HUES64 (cell line): ENCODE results near the gene MLLT1.

Experiments
- H3K27ac ChIP-seq: 2 replicates; pipeline ENCODE4 v1.7.0; 2013; ENCODE audit warnings: low read depth, low read length, inconsistent platforms
- H3K27me3 ChIP-seq: 2 replicates; pipeline ENCODE4 v1.6.1; 2013; ENCODE audit warnings: mild to moderate bottlenecking, low read length; ENCODE audit not compliant: insufficient read depth
- H3K36me3 ChIP-seq: 2 replicates; pipeline ENCODE4 v1.6.1; 2013; ENCODE audit warnings: mild to moderate bottlenecking, low read length; ENCODE audit not compliant: insufficient read depth
- H3K4me1 ChIP-seq: 2 replicates; pipeline ENCODE4 v1.6.1; 2013; ENCODE audit warnings: mild to moderate bottlenecking, low read length, moderate library complexity; ENCODE audit not compliant: insufficient read depth
- H3K4me3 ChIP-seq: 2 replicates; pipeline ENCODE4 v1.5.1; 2013; ENCODE audit warnings: mild to moderate bottlenecking, low read length, moderate library complexity
- H3K9ac ChIP-seq: 2 replicates; pipeline ENCODE4 v1.6.1; 2013; ENCODE audit warnings: mild to moderate bottlenecking, low read depth, low read length
- H3K9me3 ChIP-seq: 2 replicates; pipeline ENCODE4 v1.6.1; 2013; ENCODE audit warnings: low read depth, low read length; ENCODE audit not compliant: insufficient read depth
- WGBS: fragments of 150-250, 120-280 bp; methylation state at CpG from one replicate; pipeline ENCODE4 v1.1.7; 2013; ENCODE audit warnings: missing lambda C conversion rate; 5-methylcytosine and 5-hydroxymethylcytosine counted together

The MLLT1 gene

DNA sequence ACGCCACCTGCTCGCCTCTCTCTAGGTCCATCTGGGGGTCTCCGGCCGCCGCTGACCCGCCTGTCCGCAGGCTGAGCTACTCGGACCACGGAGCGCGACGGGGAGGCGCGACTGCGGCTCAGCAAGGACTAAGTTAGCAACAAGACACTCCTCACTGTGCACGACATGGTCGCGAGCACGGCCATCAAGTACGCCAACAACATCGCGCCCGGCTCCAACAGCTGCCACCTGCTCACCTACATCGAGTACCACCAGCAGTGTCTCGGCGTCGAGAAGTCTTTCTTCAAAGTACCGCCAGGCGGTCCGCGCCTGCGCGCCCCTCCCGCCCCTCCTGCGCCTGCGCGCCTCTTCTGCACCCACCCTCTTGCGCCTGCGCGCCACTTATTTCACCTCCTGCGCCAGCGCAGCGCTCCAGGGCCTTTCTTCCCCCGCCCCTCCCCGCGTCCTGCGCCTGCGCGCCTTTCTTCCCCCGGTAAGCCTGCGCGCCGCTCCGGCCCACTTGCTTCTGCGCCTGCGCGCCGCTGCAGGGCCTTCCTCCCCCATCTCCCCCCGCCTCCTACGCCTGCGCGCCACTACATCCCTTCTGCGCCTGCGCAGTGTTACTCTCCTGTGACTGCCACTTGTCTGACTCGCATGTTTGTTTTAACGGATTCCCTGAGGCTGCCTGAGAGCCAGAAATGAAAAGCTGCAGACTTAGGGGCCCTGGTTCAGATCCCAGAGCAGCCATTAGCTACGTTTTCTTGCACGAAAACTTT lies 80.4 kb downstream of the MLLT1 start:
- Histone ChIP-seq H3K4me1 (no peaks in the 10 kb centered on the region), H3K9ac (peak overlapping the region; percentile 34), H3K27ac (no peak overlapping the region), H3K4me3 (peak overlapping the region; percentile 67), H3K27me3 (peaks cover 5% of the 10 kb centered on the region; the same call in 1 of the 2 replicates), H3K9me3 (peaks cover 15% of the 10 kb centered on the region), H3K36me3 (peaks cover 2% of the 10 kb centered on the region; the same call in 1 of the 2 replicates)
- WGBS: 1% methylated on average over 68 of the region's 68 CpGs

DNA sequence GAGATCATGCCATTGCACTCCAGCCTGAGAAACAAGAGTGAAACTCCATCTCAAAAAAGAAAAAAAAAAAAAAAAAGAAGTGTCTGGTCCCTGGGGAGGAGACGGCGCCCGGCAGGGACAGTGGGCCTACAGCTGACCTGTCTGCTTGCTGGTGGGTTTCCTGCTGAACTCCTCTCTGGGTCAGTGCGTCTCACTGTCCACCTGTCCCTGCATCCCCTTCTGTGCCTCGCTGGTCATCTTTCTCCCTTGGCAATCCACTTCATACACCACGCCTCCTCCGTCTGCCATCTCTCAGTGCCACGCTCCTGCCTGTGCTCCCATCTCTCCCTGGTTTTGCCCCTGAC lies 80.9 kb downstream of the MLLT1 start:
- Histone ChIP-seq H3K9ac (peak overlapping the region; percentile 34), H3K4me3 (peak overlapping the region; percentile 67), H3K9me3 (peaks cover 19% of the 10 kb centered on the region), H3K27ac (no peak overlapping the region), H3K4me1 (no peaks in the 10 kb centered on the region), H3K36me3 (peaks cover 2% of the 10 kb centered on the region; the same call in 1 of the 2 replicates), H3K27me3 (peaks cover 5% of the 10 kb centered on the region; the same call in 1 of the 2 replicates)
- 63% methylated on average over 8 of the region's 8 CpGs for WGBS

DNA sequence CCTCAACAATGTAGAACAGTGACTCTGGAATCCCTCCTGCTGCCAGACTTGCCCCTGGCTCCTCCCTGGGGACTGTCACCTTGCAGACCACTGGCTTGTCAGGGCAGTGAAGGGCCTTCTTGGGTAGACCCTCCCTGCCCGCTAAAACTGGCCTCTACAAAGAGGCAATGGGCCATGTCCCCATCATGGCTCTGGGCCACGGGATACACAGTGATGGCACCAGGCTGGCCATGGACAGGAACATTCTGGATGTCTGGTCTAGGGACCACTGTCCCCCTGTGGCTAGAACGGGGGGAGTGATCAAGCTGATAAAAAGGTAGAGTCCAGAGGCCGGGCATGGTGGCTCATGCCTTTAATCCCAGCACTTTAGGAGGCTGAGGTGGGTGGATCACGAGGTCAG lies 83.4 kb downstream of the MLLT1 start:
- Histone ChIP-seq H3K27me3 (peaks cover 3% of the 10 kb centered on the region; the same call in 1 of the 2 replicates), H3K36me3 (peaks cover 2% of the 10 kb centered on the region; the same call in 1 of the 2 replicates), H3K4me3 (no peak overlapping the region), H3K9me3 (peaks cover 43% of the 10 kb centered on the region), H3K27ac (no peak overlapping the region), H3K4me1 (no peaks in the 10 kb centered on the region), H3K9ac (no peak overlapping the region)
- 92% methylated on average over 4 of the region's 5 CpGs for WGBS

DNA sequence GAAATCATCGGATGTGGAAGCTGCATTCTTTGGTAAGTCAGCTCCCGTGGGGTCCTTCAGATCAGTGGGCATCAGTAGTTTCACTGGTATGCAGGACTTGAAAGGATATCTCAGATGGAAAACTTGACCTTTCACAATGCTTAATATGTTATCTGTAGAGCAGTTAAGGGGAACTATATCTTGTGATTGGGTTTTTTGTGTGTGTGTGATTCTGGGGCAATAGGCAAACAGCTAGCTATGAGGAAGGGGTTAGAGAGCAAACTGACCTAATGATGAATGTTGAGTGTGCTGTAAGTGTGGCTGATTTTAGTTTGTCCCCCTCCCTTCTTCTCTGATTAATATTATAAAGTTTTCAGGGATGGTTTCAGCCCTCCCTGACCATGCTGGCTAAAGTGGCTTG lies 91.0 kb downstream of the MLLT1 start:
- H3K4me1 ChIP-seq: no peaks in the 10 kb centered on the region
- H3K9me3 ChIP-seq: peaks cover 84% of the 10 kb centered on the region
- 96% methylated on average over 2 of the region's 2 CpGs for WGBS
- H3K27me3 ChIP-seq: no peaks in the 10 kb centered on the region
- H3K36me3 ChIP-seq: no peaks in the 10 kb centered on the region; the same call in 1 of the 2 replicates
- no peak overlapping the region for H3K4me3 ChIP-seq
- H3K27ac ChIP-seq: no peak overlapping the region
- no peak overlapping the region for H3K9ac ChIP-seq

DNA sequence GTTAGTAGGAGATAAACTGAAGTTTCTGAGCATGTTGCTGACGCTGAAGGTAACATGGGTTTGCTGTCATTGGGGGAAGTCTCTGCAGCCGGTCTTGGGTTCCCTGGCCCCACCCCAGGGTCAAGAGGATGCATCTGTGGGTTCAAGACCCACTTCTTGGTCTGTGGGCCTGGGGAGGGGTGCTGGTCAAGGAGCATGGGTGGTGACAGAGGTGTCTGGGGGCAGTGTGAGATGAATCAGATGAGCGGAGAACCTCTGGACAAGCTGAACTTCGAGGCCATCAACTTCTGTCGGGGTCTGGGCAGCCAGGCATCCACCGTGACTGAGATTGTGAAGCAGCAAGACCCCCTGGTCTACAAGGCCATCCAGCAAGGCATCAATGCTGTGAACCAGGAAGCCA lies 92.4 kb downstream of the MLLT1 start:
- Histone ChIP-seq H3K9me3 (peaks cover 76% of the 10 kb centered on the region), H3K27ac (no peak overlapping the region), H3K9ac (no peak overlapping the region), H3K4me1 (no peaks in the 10 kb centered on the region), H3K27me3 (no peaks in the 10 kb centered on the region), H3K4me3 (no peak overlapping the region), H3K36me3 (no peaks in the 10 kb centered on the region; the same call in 1 of the 2 replicates)
- 91% methylated on average over 6 of the region's 6 CpGs for WGBS

DNA sequence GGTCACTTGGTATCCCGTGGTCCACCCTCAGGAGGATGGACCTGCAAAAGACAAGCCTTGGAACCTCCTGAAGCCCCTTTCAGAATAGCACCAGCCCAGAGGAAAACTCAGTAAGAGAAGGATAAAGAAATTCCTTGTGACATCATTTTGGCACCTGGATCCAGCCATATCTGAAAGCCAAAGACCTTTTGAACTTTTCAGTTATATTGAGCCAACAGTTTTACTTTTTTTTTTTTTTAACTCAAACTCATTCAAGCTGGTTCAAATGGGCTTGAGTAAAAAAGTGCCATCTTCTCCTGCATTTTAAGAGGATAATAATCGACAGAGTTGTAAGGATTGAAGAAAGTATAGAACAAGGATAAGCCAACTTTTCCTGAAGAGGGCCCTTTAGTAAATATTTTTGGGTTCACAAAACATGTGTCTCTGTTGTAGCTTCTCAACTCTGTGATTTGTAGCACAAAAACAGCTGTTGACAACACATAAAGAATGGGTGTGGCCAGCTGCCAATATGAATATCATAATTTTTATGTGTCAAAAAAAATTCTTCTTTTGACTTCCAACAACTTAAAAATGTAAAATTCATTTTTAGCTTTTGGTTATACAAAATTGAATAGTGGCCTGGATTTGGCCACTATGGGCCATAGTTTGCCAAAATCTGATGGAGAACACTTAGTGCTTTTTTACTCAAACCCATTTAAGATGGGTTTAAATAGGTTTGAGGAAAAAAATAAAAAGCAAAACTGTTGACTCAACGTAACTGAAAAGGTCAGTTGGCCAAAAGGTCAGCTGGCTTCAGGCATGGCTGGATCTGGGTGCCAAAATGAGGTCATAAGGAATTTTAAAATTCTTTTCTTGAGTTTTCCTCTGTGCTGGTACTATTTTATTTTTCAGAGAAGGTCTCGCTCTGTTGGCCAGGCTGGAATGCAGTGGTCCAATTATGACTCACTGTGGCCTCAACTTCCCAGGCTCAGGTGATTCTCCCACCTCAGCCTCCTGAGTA lies 93.6 kb downstream of the MLLT1 start:
- no peak overlapping the region for H3K9ac ChIP-seq
- H3K27me3 ChIP-seq: no peaks in the 10 kb centered on the region
- peaks cover 68% of the 10 kb centered on the region for H3K9me3 ChIP-seq
- no peak overlapping the region for H3K4me3 ChIP-seq
- H3K36me3 ChIP-seq: no peaks in the 10 kb centered on the region
- no peak overlapping the region for H3K27ac ChIP-seq
- WGBS: 83% methylated on average over 4 of the region's 4 CpGs
- H3K4me1 ChIP-seq: no peaks in the 10 kb centered on the region

DNA sequence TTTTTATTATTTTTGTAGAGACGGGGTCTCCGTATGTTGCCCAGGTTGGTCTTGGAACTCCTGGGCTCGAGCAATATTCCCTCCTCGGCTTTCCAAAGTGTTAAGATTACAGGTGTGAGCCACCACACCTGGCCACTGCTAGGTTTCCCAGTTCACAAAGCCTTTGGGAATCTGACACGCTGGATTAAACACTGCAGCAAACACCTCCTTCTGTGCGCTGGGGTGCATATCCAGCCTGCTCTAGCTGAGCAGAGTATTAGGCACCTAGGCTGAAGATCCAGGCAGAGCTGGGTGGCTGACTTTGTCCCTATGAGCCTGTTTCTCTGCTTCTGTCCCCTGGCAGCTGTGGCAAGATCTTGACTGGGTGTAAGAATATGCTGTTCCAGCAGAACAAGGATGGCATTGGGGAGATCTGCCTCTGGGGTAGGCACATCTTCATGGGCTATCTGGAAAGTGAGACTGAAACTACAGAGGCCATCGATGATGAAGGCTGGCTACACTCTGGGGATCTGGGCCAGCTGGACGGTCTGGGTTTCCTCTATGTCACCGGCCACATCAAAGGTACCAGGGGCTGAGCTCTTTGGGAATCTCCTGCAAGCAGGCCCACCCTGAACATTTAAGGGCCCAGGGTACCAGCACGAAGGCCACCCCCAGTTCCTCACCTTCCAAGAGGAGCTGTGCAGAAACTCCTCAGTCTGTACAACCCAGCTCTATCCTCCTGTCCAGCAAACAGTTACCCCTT lies 94.5 kb downstream of the MLLT1 start:
- H3K36me3 ChIP-seq: no peaks in the 10 kb centered on the region
- no peaks in the 10 kb centered on the region for H3K4me1 ChIP-seq
- H3K27ac ChIP-seq: no peak overlapping the region
- no peak overlapping the region for H3K4me3 ChIP-seq
- H3K9ac ChIP-seq: no peak overlapping the region
- H3K27me3 ChIP-seq: no peaks in the 10 kb centered on the region
- H3K9me3 ChIP-seq: peaks cover 59% of the 10 kb centered on the region
- 83% methylated on average over 10 of the region's 10 CpGs for WGBS

DNA sequence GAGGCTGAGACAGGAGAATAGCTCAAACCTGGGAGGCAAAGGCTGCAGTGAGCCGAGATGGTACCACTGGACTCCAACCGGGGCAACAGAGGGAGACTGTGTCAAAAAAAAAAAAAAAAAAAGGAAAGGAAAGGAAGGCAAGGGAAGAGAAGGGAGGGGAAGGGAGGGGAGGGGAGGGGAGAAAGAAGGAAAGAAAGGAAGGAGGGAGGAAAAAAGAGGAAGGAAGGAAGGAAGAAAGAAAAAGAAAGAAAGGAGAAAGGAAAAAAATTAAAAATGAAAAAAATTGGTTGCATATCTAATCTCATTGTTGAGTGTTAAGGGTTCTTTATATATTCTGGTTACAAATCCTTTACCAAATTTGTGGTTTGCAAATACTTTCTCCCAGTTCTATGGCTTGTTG lies 98.7 kb downstream of the MLLT1 start:
- no peak overlapping the region for H3K27ac ChIP-seq
- WGBS: 77% methylated on average over 2 of the region's 2 CpGs
- peaks cover 4% of the 10 kb centered on the region; the same call in 1 of the 2 replicates for H3K27me3 ChIP-seq
- no peaks in the 10 kb centered on the region for H3K4me1 ChIP-seq
- H3K9ac ChIP-seq: no peak overlapping the region
- H3K36me3 ChIP-seq: no peaks in the 10 kb centered on the region
- H3K9me3 ChIP-seq: peaks cover 23% of the 10 kb centered on the region
- H3K4me3 ChIP-seq: no peak overlapping the region

DNA sequence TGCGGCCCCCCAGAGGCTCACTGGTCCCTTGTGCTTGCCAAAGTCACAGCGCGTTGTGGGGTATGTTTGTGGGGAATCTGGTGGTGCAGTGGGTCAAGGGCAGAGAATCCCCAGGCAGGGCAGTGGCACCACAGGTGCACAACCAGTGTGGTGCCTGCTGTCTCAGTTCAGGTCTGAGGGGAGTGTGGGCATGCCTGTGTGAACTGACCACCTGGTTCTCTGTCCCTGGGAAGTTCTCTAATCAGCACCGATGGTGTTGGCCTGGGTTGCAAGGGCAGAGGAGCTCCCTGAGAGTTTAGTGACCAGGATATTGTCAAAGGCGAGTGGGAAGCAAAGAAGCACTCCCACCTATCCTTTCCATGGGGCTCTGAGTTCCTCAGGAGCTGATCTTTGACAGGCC lies 106.6 kb downstream of the MLLT1 start:
- H3K9me3 ChIP-seq: no peaks in the 10 kb centered on the region
- H3K36me3 ChIP-seq: no peaks in the 10 kb centered on the region
- H3K27me3 ChIP-seq: peaks cover 2% of the 10 kb centered on the region; the same call in 1 of the 2 replicates
- WGBS: 82% methylated on average over 5 of the region's 5 CpGs
- H3K9ac ChIP-seq: no peak overlapping the region
- H3K4me3 ChIP-seq: no peak overlapping the region
- H3K4me1 ChIP-seq: no peaks in the 10 kb centered on the region
- H3K27ac ChIP-seq: no peak overlapping the region

DNA sequence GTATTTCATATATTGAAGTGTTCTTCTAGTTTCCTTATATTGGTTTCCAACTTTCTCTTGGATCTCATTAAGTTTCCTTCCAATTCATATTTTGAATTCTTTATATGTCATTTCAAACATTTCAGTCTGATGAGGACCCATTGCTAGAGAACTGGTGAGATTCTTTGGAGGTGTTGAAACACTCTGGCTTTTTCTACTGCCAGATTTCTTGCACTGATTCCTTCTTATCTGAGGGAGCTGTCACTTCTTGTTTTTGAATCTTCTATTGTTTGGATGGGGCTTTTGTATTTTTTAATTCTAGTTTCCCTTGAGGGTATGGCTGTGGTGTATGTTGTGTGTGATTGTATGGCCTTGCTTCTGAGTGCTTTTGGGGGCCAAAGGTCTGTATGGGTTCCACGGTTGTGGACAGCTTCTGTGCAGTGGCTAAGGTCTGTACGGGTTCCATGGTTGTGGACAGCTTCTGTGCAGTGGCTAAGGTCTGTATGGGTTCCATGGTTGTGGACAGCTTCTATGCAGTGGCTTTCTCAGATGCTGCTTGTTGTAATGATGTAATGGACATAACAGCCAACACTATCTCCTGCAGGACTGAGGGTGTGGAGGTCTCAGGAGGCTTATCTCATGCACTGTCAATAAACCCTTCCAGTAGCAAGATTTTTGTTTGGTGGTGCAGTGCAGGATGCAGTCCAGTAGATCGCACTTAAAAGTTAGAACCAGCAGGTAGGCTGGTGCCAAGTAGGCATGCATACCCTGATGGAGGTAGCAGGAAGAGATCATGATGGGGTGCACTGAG lies 107.5 kb downstream of the MLLT1 start:
- Histone ChIP-seq H3K27me3 (no peaks in the 10 kb centered on the region; the same call in 1 of the 2 replicates), H3K36me3 (no peaks in the 10 kb centered on the region), H3K27ac (no peak overlapping the region), H3K4me3 (no peak overlapping the region), H3K9me3 (no peaks in the 10 kb centered on the region), H3K9ac (no peak overlapping the region), H3K4me1 (no peaks in the 10 kb centered on the region)
- WGBS: 81% methylated on average over 3 of the region's 3 CpGs
